GM18498 (cell line): ENCODE results near the gene GABARAP.

Experiments used
- ATAC-seq: cut with Tn5 transposase; IDR thresholded peaks from one replicate; pipeline ENCODE4 v1.9.1; 2021; ENCODE audit warnings: mild to moderate bottlenecking, moderate library complexity; ENCODE audit not compliant: unreplicated experiment

The GABARAP gene

DNA sequence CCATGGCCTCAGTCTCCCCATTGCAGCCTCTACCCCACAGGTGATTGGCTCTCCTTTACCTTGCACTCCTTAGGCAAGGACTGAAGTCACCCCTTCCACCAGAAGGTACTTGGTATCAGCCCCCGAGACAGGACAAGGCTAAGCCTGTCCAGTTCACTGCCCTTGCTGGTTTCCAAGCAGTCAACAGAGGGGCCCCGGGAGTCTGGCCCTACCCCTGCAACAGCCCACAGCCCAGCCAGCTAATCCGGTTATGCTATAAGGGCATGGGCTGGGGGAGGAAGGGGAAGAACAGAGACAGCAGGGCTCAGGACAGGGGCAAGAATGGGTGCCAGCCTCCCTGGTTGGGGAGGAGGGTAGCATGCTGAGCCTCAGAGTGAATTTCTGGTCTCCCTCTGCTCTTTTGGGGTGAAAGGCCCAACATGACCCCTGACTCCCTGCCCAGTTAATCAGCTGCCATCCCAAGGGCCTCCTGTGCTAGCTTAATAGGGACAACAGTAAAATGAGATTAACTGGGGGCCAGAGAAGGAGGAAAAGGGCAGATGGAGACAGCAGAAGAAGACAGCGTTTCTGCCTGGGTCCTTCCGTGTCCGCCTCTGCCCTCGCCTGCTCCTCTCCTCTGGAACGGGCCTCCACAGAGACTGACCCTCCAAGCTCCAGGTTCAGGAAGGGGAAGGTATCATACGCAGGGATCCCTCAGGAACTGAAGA lies 33.3 kb downstream of the GABARAP start:
- no peak for ATAC-seq

DNA sequence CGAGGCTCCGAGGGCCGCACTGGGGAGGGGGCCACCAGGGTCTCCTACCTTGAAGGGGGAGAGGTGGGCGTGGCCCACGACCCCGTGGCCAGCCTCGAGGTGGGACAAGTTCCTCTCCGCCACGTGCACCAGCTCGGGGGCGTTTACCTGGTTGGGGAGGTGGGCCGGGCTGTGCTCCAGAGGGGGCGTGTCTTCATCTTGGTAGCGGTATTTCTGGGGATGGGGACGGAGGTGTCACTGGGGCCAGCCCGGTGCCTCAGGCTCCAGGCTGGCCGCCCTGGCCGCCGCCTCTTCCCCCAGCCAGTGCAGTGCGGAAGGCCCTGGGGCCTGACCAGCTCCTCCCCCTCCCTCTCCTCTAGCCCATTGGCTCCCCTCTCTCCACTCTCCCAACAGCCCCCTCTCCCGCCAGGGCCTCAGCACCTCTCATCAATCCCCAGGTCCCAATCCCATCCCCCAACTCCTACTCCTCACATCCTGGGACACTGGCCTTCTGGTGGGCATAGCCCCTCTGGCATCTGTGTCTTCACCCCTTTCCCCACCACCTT lies 34.1 kb downstream of the GABARAP start:
- no peak for ATAC-seq

DNA sequence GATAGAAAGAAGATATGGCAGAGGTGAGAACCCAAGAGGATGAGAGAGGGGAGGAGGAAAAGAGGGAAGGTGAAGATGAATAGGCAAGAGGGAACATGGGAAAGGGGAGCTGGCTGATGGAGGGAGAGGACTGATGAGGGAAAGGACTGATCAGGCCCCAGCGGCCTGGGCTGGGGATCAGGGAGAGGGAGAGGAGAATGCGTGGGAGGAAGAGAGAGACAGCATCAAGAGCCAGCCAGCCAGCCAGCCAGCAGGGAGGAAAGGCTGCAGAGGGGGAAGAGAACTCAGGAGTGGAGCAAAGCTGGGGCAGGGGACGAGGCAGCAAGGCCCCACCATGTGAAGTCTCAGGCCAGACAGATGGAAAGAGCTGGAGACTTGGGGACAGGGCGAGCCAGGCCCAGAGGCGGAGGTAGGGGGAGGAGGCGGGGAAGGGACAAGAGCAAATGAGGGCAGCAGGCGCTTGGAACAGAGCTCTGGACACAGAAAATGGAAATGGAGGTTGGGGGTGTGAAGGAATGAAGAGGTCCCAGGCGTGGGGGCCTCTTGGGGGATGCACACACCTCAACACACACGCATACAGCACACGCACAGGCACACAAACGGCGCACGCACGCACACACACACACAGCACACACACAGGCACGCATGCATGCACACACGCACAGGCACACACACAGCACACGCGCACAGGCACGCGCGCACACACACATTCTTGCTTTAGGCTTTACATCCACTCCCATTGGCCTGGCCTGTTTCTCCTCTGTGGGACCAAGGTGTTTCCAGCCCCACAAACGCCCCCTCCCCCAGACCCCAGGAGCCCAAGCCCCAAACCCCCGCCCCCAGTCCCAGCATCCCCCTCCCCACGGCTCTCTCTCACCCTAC lies 34.9 kb downstream of the GABARAP start:
- no peak for ATAC-seq

DNA sequence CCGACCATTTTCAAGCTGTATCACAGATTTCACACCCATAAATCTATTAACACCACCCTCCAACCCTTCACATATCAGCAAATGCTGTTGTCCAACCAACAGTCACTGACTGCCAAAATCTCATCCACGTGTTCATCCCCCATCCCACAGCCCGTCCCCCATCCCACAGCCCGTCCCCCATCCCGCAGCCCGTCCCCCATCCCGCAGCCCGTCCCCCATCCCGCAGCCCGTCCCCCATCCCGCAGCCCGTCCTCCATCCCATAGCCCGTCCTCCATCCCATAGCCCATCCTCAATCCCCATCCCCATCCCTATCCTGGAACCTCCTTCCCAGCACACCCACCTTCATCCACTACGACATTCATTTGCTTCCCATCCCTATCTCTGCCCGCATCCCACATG lies 36.7 kb downstream of the GABARAP start:
- ATAC-seq = no peak

DNA sequence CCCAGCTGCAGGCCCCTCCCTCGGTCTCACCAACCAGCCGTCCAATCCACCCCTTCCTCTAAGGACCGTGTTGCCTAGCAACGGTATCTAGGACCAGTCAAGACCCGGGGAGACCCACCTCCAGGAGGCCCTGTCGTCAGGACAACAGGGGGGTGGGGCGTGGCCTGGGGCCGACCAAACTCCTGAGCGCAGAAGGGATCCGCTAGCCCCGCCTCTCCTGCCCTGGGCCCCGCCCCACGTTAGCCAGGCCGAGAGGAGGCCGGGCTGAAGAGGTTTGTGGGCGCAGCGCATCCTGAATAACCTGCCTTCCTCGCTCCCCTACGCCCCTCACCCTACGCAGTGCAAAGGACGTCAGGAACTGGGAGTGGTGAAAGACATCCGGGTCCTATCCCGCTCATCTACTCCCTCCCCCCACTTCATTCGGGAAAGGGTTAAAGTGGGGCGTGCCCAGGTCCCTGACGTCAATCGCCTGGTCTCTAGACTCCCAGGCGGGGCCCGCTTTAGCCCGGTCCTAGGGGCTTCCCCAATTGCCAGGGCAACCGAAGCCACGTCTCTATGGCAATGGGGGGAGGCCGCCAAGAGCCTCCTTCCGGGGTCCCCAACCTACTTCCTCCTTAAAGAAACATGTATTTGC lies 37.3 kb downstream of the GABARAP start:
- peak; percentile 83 for ATAC-seq

DNA sequence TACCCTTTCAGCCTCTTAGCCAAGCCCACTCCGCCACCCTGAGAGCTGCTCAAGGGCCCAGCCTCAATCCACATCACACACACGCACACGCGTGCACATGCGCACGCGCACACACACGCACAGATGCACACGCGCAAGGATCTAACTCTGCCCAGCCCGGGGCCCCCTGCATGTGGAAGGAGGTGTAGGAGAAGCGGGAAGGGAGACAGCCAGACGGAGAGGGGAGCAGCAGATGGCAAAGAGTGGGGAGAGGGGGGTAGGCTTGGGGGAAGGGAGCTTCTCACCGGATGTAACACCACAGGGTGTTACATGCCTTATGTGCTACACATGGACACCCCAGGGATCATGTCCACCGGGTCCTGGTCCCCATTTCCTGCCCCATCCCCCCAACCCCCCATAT lies 37.9 kb downstream of the GABARAP start:
- ATAC-seq = no peak

DNA sequence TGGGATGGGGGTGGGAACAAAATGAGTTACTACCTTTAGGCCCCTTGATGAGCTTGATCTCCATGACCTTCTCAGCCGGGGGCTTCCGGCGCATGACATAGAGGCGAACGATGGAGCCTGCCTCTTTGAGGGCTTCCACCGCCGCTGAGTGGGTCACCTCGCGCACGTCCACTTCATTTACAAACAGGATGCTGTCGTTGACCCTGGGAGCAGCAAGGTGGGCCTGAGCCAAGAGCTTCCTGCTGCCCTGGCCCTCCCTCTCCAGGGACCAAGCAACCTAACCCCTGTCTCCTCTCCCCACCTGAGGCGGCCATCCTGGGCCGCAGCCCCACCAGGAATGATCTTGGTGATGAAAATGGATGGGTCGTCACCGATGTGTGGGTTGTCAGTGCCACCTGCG lies 38.9 kb downstream of the GABARAP start:
- no peak for ATAC-seq

DNA sequence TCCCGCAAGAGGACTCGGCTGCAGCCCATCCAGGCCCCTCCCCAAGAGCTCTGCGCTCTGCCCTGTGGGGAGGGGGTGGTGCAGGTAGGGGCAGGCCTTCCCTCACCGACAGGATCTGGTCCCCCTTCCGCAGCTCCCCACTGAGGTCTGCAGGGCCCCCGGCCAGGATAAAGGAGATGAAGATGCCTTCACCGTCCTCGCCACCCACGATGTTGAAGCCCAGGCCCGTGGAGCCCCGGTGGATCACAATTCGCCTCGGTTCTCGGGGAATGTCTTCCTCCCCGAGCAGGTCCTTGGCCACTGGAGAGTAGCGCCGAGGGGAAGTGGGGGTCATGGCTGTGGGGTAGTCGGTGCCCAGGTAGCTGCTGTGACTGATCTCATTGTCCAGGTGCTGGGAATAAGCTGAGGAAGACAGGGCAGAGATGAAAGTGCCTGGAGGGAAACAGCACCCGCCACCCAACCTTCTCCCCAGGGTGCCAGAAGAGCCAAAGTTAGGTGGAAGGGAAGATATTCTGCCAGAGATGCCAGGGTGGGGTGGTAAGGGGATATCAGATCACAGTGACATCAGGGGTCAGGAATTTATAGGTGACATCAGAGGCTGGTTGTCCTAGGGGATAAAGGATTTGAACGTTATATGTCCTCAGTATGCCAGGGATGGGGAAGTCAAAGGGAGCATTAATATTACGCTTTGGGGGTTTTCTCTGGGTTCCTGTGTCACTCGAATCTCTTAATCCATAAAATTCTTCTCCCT lies 45.4 kb downstream of the GABARAP start:
- no peak for ATAC-seq

DNA sequence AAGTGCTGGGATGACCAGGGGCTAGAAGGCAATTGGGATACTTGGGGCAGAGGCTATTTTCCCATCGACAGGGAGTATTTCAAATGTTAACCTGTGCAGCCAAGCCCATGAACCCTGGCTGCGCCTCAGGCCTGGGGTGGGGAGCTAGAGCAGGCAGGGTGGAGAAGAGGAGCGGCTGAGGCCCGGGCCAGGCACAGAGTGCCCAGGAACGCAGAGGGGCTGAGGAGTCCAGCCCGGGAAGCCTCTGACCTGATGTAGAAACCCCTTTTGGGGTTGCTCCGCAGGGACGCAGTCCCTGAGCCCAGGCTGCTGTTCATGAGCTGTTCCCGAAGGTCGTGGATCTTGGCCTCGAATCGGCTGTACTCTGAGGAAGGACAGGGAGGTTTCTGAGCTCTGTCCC lies 46.3 kb downstream of the GABARAP start:
- no peak for ATAC-seq

DNA sequence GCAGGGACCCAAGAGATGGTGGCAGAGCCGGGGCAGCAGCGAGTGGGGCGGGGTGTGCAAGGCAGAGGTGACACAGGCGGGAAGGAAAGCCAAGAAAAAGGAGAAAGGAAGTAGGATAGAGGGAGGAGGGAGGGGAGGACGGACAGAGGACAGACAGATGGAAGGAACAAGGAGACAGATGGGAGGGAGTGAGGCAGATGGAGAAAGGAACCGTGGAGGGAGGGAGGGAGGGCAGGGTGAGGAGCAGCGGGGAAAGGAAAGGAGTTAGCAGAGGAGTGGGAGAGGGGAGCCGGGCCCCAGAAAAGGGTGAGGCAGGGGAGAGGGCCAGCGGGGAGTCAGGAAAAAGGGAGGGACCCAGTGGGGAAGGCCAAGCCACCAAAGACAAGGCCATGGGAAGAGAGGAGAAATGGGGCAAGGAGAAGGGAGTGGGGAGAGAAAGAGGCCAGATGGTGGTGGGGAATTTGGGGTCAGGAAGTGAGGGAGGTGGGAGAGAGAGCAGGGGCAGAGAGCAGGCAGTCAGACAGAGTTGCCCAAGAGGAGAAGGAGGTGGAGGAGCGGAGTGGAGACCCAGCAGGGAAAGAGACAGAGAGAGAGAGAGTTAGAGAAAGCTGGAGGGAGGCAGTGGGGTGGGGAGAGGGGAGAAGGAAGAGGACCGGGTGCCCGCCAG lies 49.8 kb downstream of the GABARAP start:
- ATAC-seq = no peak

DNA sequence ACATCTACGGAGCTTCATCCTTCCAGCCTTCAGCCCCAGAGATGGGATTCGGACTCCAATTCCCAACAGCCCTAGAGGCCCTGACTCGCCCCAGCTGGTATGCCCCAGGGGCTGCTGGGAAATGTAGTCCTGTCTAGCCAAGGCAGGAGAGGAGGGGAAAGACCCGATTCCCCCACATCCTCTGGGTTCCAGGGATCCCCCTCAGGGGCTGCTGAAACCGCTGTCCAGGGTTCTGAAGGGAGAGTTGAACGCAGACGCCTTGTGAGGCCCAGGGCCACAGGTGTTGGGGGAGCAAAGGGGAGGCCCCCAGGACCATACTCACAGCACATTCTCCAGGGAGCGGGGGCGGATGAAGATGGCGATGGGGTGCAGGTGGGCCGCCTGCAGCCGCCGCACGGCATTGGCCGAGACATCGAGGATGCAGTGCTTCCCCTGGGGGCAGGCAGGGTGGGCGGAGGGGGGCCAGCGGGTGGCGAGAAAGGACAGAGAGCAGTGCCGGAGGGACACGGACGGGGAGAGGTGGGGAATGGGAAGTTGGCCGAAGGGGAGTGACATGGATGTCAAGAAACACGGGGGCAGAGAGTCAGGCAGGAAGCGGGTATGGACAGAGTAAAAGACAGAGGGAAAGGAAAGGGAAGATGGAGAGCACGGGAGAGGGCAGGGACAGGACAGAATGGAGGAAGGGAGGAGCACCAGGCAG lies 50.5 kb downstream of the GABARAP start:
- ATAC-seq = no peak

DNA sequence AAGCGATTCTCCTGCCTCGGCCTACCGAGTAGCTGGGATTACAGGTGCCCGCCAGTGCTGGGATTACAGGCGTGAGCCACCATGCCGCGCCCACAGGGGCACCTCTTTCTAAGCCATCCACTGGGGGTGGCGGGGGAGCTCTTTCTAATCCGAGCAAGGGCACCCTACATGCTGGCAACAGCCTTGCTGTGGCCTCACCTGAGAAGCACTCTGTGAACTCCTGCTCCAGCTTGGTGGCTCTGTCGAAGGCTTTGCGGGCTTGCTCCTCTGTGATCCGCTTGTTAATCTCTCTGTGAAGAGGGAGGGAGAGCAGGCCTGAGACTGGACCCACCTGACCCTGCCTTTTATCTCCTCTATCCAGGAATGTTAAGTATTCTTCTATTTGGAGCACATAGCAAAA lies 51.2 kb downstream of the GABARAP start:
- ATAC-seq = no peak

DNA sequence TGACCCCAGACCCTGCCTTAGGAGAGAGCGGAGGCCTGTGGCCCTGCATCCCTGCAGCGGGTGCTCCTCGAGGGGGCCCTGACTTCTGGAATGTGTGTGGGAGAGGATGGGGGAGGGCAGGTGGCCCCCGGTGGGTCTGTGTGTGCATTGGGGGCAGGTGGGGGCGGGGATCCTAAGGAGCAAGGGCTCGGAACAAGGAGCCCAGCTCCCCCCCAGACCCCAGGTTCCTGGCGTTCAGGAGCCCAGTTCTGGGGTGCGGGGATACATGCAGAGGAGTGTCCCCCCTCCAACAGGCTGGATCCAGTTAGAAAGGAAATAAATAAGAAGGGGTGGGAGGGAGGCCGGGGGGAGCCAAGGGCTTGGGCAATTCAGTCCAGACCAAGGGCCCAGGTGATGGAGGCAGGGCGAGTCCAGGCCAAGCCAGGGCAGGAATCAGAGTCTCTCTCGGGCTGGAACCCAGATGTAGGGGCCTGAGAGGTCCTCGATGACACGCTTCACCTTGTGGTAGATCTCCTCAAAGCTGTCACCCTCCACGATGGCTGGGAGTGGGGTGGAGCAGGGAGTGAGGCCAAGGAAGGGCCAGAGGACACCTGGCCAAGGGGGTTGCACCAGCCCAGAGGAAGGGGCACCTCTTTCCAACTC lies 51.9 kb downstream of the GABARAP start:
- ATAC-seq = no peak
